GM13976 (cell line): ENCODE measurements around the gene RASGRF2.

Experiments used
- DNase-seq: peaks from one replicate; pipeline ENCODE4 v3.0.0; 2012; ENCODE audit warnings: low spot score
- CTCF ChIP-seq: IDR thresholded peaks from 2 replicates; pipeline ENCODE4 v1.5.1; 2012; ENCODE audit warnings: borderline replicate concordance, mild to moderate bottlenecking; ENCODE audit not compliant: insufficient read depth; ENCODE audit errors: extremely low read depth, missing control alignments, control extremely low read depth
- in situ Hi-C: fragments of 300-500 bp; cut with MboI; formaldehyde crosslinking; loops from one replicate; pipeline ENCODE4 v1.12.0; 2022; ENCODE audit warnings: low sequenced_read_pairs, mixed read lengths, inconsistent platforms; ENCODE audit not compliant: unreplicated experiment

Gene RASGRF2

DNA sequence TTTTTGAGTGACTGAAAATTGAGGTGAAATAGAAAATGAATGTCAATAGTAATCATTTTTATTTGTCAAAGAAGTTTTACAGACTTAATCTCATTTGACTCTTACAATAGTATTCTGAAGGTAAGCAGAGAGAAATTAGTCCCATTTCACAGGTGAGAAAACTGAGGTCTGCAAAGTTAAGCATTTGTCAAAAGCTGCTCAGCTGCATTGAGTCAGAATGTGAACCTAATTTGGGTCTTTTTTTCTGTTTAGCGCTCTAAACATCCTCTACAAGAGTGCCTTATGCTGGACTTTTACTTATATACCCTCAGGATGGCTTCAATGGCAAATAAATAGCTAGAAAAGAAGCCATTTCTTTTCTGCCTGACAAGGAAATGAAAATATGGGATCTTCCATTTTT, 135.7 kb downstream of the RASGRF2 start:
- no peak for DNase-seq
- in situ Hi-C loops = no loop called here

DNA sequence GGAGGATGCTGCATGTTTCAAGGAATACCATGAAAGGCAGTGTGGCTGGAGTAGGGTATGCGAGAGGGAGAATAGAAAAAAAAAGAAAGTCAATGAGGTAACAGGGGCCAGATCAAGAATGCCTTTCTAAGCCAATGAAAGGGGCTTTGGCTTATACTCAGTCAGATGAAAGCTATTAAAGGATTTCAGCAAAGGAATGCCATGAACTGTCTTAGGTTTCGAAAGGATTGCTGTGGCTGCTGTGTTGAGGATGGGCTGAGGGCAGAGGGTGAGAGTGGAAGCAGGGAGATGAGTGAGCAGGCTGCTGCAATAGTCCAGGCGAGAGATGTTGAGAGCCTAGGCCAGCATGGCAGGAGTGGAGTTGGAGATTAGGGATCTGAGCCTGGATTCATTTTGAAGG, 137.6 kb downstream of the RASGRF2 start:
- DNase-seq = no peak
- TF ChIP-seq CTCF = no peak
- in situ Hi-C loops = no loop called here

More for the DNA sequence above, 135.7 kb downstream of the RASGRF2 start:
- no peak for TF ChIP-seq CTCF

DNA sequence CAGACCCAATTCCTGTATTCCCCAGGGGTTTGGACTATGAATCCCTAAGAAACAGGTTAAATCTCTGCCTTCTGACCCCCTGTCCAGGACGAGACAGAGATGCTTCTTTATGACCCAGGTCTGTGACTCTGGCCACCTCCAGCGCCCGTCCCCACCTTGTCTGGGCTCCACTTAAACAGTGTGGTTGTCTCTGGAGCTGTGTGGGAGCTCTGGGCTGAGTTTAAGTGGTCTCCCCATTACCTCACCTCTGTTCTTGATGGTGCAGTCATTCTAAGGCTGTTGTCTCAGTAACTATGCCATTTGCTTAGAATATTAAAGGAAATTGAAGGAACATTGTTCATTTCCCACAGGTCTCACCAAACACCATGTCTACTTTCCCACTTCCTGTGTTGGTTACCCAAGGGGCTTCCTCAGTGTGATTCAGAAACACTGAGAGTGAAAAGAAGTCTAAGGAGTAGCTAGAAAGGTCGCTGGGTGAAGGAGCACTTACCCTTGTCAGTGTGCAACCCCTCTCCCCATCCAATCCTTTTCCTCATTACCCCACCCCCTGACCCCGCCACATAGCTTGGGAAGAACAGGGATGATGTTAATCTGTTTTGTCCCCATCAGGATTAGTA, 145.2 kb downstream of the RASGRF2 start:
- no peak for DNase-seq
- in situ Hi-C loops = no loop called here
- TF ChIP-seq CTCF = no peak

DNA sequence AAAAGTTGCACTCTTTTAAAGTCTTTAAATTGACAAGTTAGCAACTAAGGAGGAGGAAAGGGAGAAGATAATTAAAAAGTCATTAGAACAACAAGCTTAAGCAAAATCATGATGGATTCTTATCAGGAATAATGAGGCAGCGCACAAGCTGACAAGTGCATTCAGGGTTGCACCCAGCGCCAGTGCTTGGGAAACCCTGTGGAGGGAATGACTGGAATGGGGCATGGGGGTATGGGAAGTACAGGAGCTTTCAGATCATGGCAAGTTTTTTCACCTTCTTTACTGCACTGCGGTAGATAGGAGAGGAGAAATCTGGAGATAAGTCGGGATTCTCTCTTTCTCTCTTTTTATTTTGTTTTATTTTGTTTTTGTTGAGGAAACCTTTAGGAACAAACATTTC, 155.1 kb downstream of the RASGRF2 start:
- no peak for DNase-seq
- in situ Hi-C loops = no loop called here
- TF ChIP-seq CTCF = no peak

- TF ChIP-seq CTCF = no peak
- DNase-seq = no peak
- in situ Hi-C loops = no loop called here
Observed at GRCh38 chr5:81117566-81117965, 157.4 kb downstream of the RASGRF2 start.

GRCh38 chr5:81121273-81121672, 161.1 kb downstream of the RASGRF2 start:
- DNase-seq = no peak
- in situ Hi-C loops = no loop called here
- no peak for TF ChIP-seq CTCF
